CD14-positive monocyte (primary cell): ENCODE results near the gene TINCR. TPM values are rescaled to one million over a fixed set of nuclear protein-coding genes. Genes with fewer than 3 reads are reported as not detected.
A peak's percentile ranks its signal among the peaks of the same experiment; 100 is the strongest.

Experiments
- DNase-seq, 3 donors: peaks; one replicate each; pipeline ENCODE4 v3.0.0-alpha.2; 2011 to 2022
- H2AFZ ChIP-seq: 2 replicates; pipeline ENCODE4 v1.6.0; 2012; ENCODE audit warnings: mild to moderate bottlenecking, low read depth, low read length, inconsistent platforms; ENCODE audit not compliant: insufficient read depth, poor library complexity, severe bottlenecking
- H3K27ac ChIP-seq, 2 donors: 1 replicate in 1 of 2; 2 replicates in 1 of 2; pipeline ENCODE4 v1.5.1; 2012 to 2013; ENCODE audit warnings: low read length in 2 of 2, control low read depth in 1 of 2, inconsistent platforms in 1 of 2, low read depth in 1 of 2, mild to moderate bottlenecking in 1 of 2
- H3K27me3 ChIP-seq, 2 donors: one replicate each; pipeline versions ENCODE4 v1.6.0 to v1.6.1; 2011 to 2013; ENCODE audit warnings: low read length in 2 of 2; ENCODE audit not compliant: control insufficient read depth in 2 of 2, insufficient read depth in 2 of 2
- H3K36me3 ChIP-seq, 2 donors: replicated peaks in 1 of 2; 1 replicate in 1 of 2; 2 replicates in 1 of 2; pipeline versions ENCODE4 v1.5.1 to v1.6.1; 2012 to 2013; ENCODE audit warnings: low read length in 2 of 2, control low read depth in 1 of 2, inconsistent platforms in 1 of 2, mild to moderate bottlenecking in 1 of 2; ENCODE audit not compliant: insufficient read depth in 2 of 2, control insufficient read depth in 1 of 2
- H3K4me1 ChIP-seq, 2 donors: 1 replicate in 1 of 2; 2 replicates in 1 of 2; pipeline versions ENCODE4 v1.5.1 to v1.6.1; 2012 to 2013; ENCODE audit warnings: low read length in 2 of 2, control low read depth in 1 of 2, inconsistent platforms in 1 of 2, mild to moderate bottlenecking in 1 of 2, moderate library complexity in 1 of 2; ENCODE audit not compliant: insufficient read depth in 2 of 2, control insufficient read depth in 1 of 2
- H3K4me2 ChIP-seq: replicated peaks from 2 replicates; pipeline ENCODE3; 2012; ENCODE audit warnings: low read length, moderate library complexity, mild to moderate bottlenecking; ENCODE audit not compliant: poor library complexity, severe bottlenecking; ENCODE audit errors: extremely low read depth
- H3K4me3 ChIP-seq, 3 experiments: fragments of 200-600 bp in 1 of 3; sonication (generic) in 1 of 3; replicated peaks in 1 of 3; 1 replicate in 2 of 3; 2 replicates in 1 of 3; pipeline ENCODE4 v1.5.1; 2011 to 2013; ENCODE audit warnings: low read length in 3 of 3, mild to moderate bottlenecking in 3 of 3, control low read depth in 2 of 3, low read depth in 2 of 3, inconsistent platforms in 1 of 3, moderate library complexity in 1 of 3
- H3K79me2 ChIP-seq: 2 replicates; pipeline ENCODE4 v1.6.0; 2012; ENCODE audit warnings: mild to moderate bottlenecking, control low read depth, inconsistent platforms, low read length, moderate library complexity; ENCODE audit not compliant: insufficient read depth
- H3K9ac ChIP-seq: 2 replicates; pipeline ENCODE4 v1.6.0; 2017; ENCODE audit warnings: low read length, mild to moderate bottlenecking; ENCODE audit not compliant: insufficient read depth, poor library complexity, severe bottlenecking
- H3K9me3 ChIP-seq, 2 donors: replicated peaks in 1 of 2; 1 replicate in 1 of 2; 2 replicates in 1 of 2; pipeline versions ENCODE4 v1.5.1 to v1.6.1; 2012 to 2013; ENCODE audit warnings: low read length in 2 of 2, control low read depth in 1 of 2; ENCODE audit not compliant: control insufficient read depth in 1 of 2, insufficient read depth in 1 of 2
- H4K20me1 ChIP-seq: 2 replicates; pipeline ENCODE4 v1.6.0; 2012; ENCODE audit warnings: mild to moderate bottlenecking, low read length, control low read depth, moderate library complexity; ENCODE audit not compliant: insufficient read depth
- H3K27ac Mint-ChIP-seq, 7 donors: one replicate each; pipeline ENCODE4 v1.8.0; 2020; ENCODE audit warnings: mild to moderate bottlenecking in 7 of 7, mixed read lengths in 7 of 7, moderate library complexity in 6 of 7, inconsistent platforms in 2 of 7
- H3K27me3 Mint-ChIP-seq, 3 donors: one replicate each; pipeline ENCODE4 v1.8.0; 2021 to 2022; ENCODE audit warnings: low read depth in 3 of 3, mild to moderate bottlenecking in 3 of 3, mixed read lengths in 3 of 3, moderate library complexity in 3 of 3, inconsistent platforms in 1 of 3
- H3K36me3 Mint-ChIP-seq, 2 donors: one replicate each; pipeline ENCODE4 v1.8.0; 2020; ENCODE audit warnings: mixed read lengths in 2 of 2, inconsistent platforms in 1 of 2, mild to moderate bottlenecking in 1 of 2
- H3K4me1 Mint-ChIP-seq: one replicate; pipeline ENCODE4 v1.8.0; 2020; ENCODE audit warnings: mild to moderate bottlenecking, mixed read lengths
- H3K4me3 Mint-ChIP-seq, 2 donors: one replicate each; pipeline ENCODE4 v1.8.0; 2020; ENCODE audit warnings: mild to moderate bottlenecking in 2 of 2, mixed read lengths in 2 of 2, moderate library complexity in 1 of 2
- H3K9me3 Mint-ChIP-seq, 7 donors: one replicate each; pipeline ENCODE4 v1.8.0; 2020 to 2022; ENCODE audit warnings: mixed read lengths in 7 of 7, mild to moderate bottlenecking in 6 of 7, moderate library complexity in 6 of 7, inconsistent platforms in 2 of 7
- WGBS: methylation state at CpG from one replicate; pipeline ENCODE4 v1.1.5; 2013; ENCODE audit warnings: missing lambda C conversion rate; ENCODE audit not compliant: insufficient coverage; 5-methylcytosine and 5-hydroxymethylcytosine counted together
- intact Hi-C, 2 donors: fragments of 100-400 bp; cut with micrococcal nuclease; formaldehyde crosslinking; loops; one replicate each; pipeline versions ENCODE4 v1.15.0 to v1.15.1; 2023
- polyA plus RNA-seq, 3 donors: library from polyadenylated mRNA; depleted of rRNA in 1 of 3; unstranded in 2 of 3; stranded (reverse) in 1 of 3; fragments of 300-500 nt in 2 of 3; fragments of >200 nt in 1 of 3; fragmentation: Illumina TruSeq in 2 of 3; gene quantifications; 1 replicate in 2 of 3; 2 replicates in 1 of 3; pipeline ENCODE4 v1.2.3, GENCODE V29; 2012 to 2021
- TF ChIP-seq, protein P1 (sequence below): fragments of 200-600 bp; IDR thresholded peaks from one replicate; pipeline ENCODE4 v1.8.0; 2022; ENCODE audit warnings: antibody characterized with exemption, mild to moderate bottlenecking

TINCR gene
- polyA plus RNA-seq, 3 donors: 0.11 TPM; not detected in 2

DNA sequence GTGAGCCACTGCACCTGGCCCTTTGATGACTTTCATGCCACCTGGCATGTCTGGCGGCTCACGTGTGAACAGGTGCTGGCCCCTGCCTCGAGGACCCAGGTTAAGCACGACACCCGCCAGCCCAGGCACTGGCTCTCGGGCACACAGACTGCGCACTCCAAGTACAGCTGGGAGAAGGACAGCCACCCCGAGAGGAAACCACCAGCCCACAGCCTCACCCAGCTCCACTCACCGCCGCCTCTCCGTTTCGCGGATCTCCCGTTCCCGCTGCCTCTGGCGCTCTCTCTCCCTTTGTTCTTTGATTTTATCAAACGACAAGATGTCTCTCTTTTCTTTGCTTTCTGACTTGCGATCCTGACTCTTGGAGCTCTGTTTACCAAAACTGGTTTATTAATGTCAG is 27.4 kb upstream of the TINCR start:
- no peak overlapping the region for H3K4me3 Mint-ChIP-seq
- Histone ChIP-seq H3K36me3 (peaks cover 97 to 100% of the 10 kb centered on the region in 2 donors), H2AFZ (no peak overlapping the region), H3K27ac (no peak overlapping the region), H3K9me3 (no peaks in the 10 kb centered on the region), H3K4me3 (no peak overlapping the region), H4K20me1 (peaks cover 93% of the 10 kb centered on the region), H3K4me1 (no peaks in the 10 kb centered on the region), H3K4me2 (no peak overlapping the region), H3K27me3 (no peaks in the 10 kb centered on the region), H3K9ac (no peak overlapping the region), H3K79me2 (peaks cover 3% of the 10 kb centered on the region)
- TF ChIP-seq, protein P1, sequence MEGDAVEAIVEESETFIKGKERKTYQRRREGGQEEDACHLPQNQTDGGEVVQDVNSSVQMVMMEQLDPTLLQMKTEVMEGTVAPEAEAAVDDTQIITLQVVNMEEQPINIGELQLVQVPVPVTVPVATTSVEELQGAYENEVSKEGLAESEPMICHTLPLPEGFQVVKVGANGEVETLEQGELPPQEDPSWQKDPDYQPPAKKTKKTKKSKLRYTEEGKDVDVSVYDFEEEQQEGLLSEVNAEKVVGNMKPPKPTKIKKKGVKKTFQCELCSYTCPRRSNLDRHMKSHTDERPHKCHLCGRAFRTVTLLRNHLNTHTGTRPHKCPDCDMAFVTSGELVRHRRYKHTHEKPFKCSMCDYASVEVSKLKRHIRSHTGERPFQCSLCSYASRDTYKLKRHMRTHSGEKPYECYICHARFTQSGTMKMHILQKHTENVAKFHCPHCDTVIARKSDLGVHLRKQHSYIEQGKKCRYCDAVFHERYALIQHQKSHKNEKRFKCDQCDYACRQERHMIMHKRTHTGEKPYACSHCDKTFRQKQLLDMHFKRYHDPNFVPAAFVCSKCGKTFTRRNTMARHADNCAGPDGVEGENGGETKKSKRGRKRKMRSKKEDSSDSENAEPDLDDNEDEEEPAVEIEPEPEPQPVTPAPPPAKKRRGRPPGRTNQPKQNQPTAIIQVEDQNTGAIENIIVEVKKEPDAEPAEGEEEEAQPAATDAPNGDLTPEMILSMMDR: no peak
- H3K36me3 Mint-ChIP-seq: peaks cover 93 to 100% of the 10 kb centered on the region in 2 donors
- no peaks in the 10 kb centered on the region for H3K9me3 Mint-ChIP-seq
- H3K27me3 Mint-ChIP-seq: peaks cover 0 to 2% (median 1%) of the 10 kb centered on the region in 3 donors
- no peaks in the 10 kb centered on the region for H3K4me1 Mint-ChIP-seq
- peak overlapping the region in 1 of 7 donors; percentile 30 for H3K27ac Mint-ChIP-seq
- 96% methylated on average over 13 of the region's 18 CpGs for WGBS
- DNase-seq: no peak
- intact Hi-C loops: no loop called here

DNA sequence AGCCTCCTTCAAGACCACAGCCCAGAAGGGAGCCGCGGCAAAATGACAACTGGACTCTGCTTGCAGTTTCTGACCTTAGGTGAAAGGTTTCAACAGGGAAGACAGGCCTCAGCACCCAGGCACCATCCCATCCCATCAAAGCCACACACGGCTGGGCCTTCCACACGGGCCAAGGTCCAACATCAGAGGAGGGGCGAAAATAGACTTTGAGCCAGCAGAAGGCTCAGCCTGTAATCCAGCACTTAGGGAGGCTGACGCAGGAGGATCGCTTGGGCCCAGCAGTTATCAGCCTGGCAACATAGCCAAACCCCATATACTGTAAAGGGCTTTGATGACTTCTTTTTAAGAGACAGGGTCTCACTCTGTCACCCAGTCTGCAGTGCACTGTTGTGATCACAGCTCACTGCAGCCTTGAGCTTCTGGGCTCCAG is 26.8 kb upstream of the TINCR start:
- H3K4me1 Mint-ChIP-seq: no peaks in the 10 kb centered on the region
- peak overlapping the region in 1 of 7 donors; percentile 32 for H3K27ac Mint-ChIP-seq
- no peak overlapping the region for H3K4me3 Mint-ChIP-seq
- peaks cover 0 to 2% (median 1%) of the 10 kb centered on the region in 3 donors for H3K27me3 Mint-ChIP-seq
- 100% methylated on average over 7 of the region's 7 CpGs for WGBS
- TF ChIP-seq, protein P1: no peak
- Histone ChIP-seq H3K4me2 (no peak overlapping the region), H3K9ac (no peak overlapping the region), H2AFZ (no peak overlapping the region), H3K4me1 (no peaks in the 10 kb centered on the region), H4K20me1 (peaks cover 94% of the 10 kb centered on the region), H3K27ac (no peak overlapping the region), H3K9me3 (no peaks in the 10 kb centered on the region), H3K79me2 (peaks cover 3% of the 10 kb centered on the region), H3K36me3 (peaks cover 97 to 100% of the 10 kb centered on the region in 2 donors), H3K4me3 (no peak overlapping the region), H3K27me3 (no peaks in the 10 kb centered on the region)
- DNase-seq: no peak
- H3K36me3 Mint-ChIP-seq: peaks cover 91 to 99% of the 10 kb centered on the region in 2 donors
- intact Hi-C loops: no loop called here
- H3K9me3 Mint-ChIP-seq: no peaks in the 10 kb centered on the region
